GM21447 (cell line): ENCODE results near the gene TP53TG5.
A peak's percentile ranks its signal among the peaks of the same experiment; 100 is the strongest.

ENCODE experiments used
- ATAC-seq: cut with Tn5 transposase; IDR thresholded peaks from one replicate; pipeline ENCODE4 v1.9.1; 2021; ENCODE audit not compliant: unreplicated experiment

Gene TP53TG5

GRCh38 chr20:45378191-45378590, at the start of gene TP53TG5:
Gene TP53TG5 (minus strand): TSS chr20:45378325. CDS start chr20:45378236, 89 bp downstream.
- ATAC-seq, result no peak

GRCh38 chr20:45427236-45428149, 49.4 kb upstream of the TP53TG5 start:
- ATAC-seq, result no peak

- ATAC-seq, result no peak
Observed at GRCh38 chr20:45426320-45427016, 48.3 kb upstream of the TP53TG5 start.

- no peak for ATAC-seq
Observed at GRCh38 chr20:45425561-45425960, 47.4 kb upstream of the TP53TG5 start.

GRCh38 chr20:45423700-45424099, 45.6 kb upstream of the TP53TG5 start:
- no peak for ATAC-seq

GRCh38 chr20:45420125-45420524, 42.0 kb upstream of the TP53TG5 start:
- no peak for ATAC-seq

- peak; percentile 64 for ATAC-seq
Observed at GRCh38 chr20:45419188-45420091, 41.3 kb upstream of the TP53TG5 start.

GRCh38 chr20:45416917-45417316, 38.8 kb upstream of the TP53TG5 start:
- no peak for ATAC-seq

- peak; percentile 69 for ATAC-seq
Observed at GRCh38 chr20:45415822-45416637, 37.9 kb upstream of the TP53TG5 start, which contains the start of gene PIGT. Gene PIGT (plus strand): TSS chr20:45416141. CDS start chr20:45416157, 16 bp downstream.

GRCh38 chr20:45413479-45413878, 35.4 kb upstream of the TP53TG5 start:
- no peak for ATAC-seq

GRCh38 chr20:45412653-45413052, 34.5 kb upstream of the TP53TG5 start:
- ATAC-seq, result no peak

- ATAC-seq, result no peak
Observed at GRCh38 chr20:45410887-45411286, 32.8 kb upstream of the TP53TG5 start.

- no peak for ATAC-seq
Observed at GRCh38 chr20:45409521-45410272, 31.6 kb upstream of the TP53TG5 start.

- ATAC-seq, result no peak
Observed at GRCh38 chr20:45408646-45409213, 30.6 kb upstream of the TP53TG5 start.

- ATAC-seq, result no peak
Observed at GRCh38 chr20:45407783-45408645, 29.9 kb upstream of the TP53TG5 start, which contains the start of gene DBNDD2. Gene DBNDD2 (plus strand): TSS chr20:45408289. CDS start chr20:45408468, 179 bp downstream.

GRCh38 chr20:45407067-45407745, 29.1 kb upstream of the TP53TG5 start:
- no peak for ATAC-seq
